Central memory CD8-positive, alpha-beta T cell (primary cell): ENCODE results near the gene MPZ.

Experiments used
- ATAC-seq: fragments of 150-1000 bp; cut with Tn5 transposase; replicated peaks from 2 replicates; pipeline ENCODE4 v1.10.0; 2022; ENCODE audit warnings: mild to moderate bottlenecking, moderate FRiP score, moderate number of reproducible peaks; ENCODE audit not compliant: poor library complexity, severe bottlenecking; ENCODE audit errors: extremely low read depth
- DNase-seq, 2 donors: peaks; one replicate each; pipeline ENCODE4 v3.0.0; 2021; ENCODE audit warnings: low spot score in 2 of 2
- H3K27ac Mint-ChIP-seq: one replicate; pipeline ENCODE4 v1.8.0; 2022; ENCODE audit warnings: low read depth, mild to moderate bottlenecking, moderate library complexity, mixed read lengths
- H3K27me3 Mint-ChIP-seq: one replicate; pipeline ENCODE4 v1.8.0; 2022; ENCODE audit warnings: mixed read lengths
- H3K36me3 Mint-ChIP-seq: one replicate; pipeline ENCODE4 v1.8.0; 2022; ENCODE audit warnings: mild to moderate bottlenecking, moderate library complexity, mixed read lengths; ENCODE audit not compliant: insufficient read depth
- H3K4me1 Mint-ChIP-seq: one replicate; pipeline ENCODE4 v1.8.0; 2022; ENCODE audit warnings: mixed read lengths
- H3K4me3 Mint-ChIP-seq: one replicate; pipeline ENCODE4 v1.8.0; 2022; ENCODE audit warnings: mild to moderate bottlenecking, moderate library complexity, mixed read lengths
- H3K9me3 Mint-ChIP-seq: one replicate; pipeline ENCODE4 v1.8.0; 2022; ENCODE audit warnings: mixed read lengths

MPZ gene

GRCh38 chr1:161287482-161288054 is 22.2 kb downstream of the MPZ start:
- Mint-ChIP-seq H3K36me3 (peaks cover 5% of the 10 kb centered on the region), H3K9me3 (no peaks in the 10 kb centered on the region), H3K4me1 (peaks cover 6% of the 10 kb centered on the region), H3K4me3 (no peak overlapping the region), H3K27ac (no peak overlapping the region), H3K27me3 (peaks cover 9% of the 10 kb centered on the region)
- ATAC-seq (no peak), DNase-seq (no peak)

- ATAC-seq (no peak), DNase-seq (no peak)
- no peak overlapping the region for H3K4me3 Mint-ChIP-seq
- H3K27me3 Mint-ChIP-seq = peaks cover 12% of the 10 kb centered on the region
- no peaks in the 10 kb centered on the region for H3K36me3 Mint-ChIP-seq
- no peak overlapping the region for H3K27ac Mint-ChIP-seq
- H3K9me3 Mint-ChIP-seq = no peaks in the 10 kb centered on the region
- no peaks in the 10 kb centered on the region for H3K4me1 Mint-ChIP-seq
Measured at GRCh38 chr1:161285521-161285920, 24.2 kb downstream of the MPZ start.

- no peak for DNase-seq
- H3K4me1 Mint-ChIP-seq = no peaks in the 10 kb centered on the region
- no peaks in the 10 kb centered on the region for H3K36me3 Mint-ChIP-seq
- no peak overlapping the region for H3K27ac Mint-ChIP-seq
- H3K4me3 Mint-ChIP-seq = no peak overlapping the region
- no peaks in the 10 kb centered on the region for H3K9me3 Mint-ChIP-seq
- H3K27me3 Mint-ChIP-seq = peaks cover 12% of the 10 kb centered on the region
- no peak for ATAC-seq
Measured at GRCh38 chr1:161285113-161285512, 24.7 kb downstream of the MPZ start.

GRCh38 chr1:161282991-161283390 is 26.8 kb downstream of the MPZ start:
- H3K4me1 Mint-ChIP-seq = no peaks in the 10 kb centered on the region
- no peaks in the 10 kb centered on the region for H3K9me3 Mint-ChIP-seq
- H3K27ac Mint-ChIP-seq = no peak overlapping the region
- H3K4me3 Mint-ChIP-seq = no peak overlapping the region
- ATAC-seq = no peak
- DNase-seq = no peak
- peaks cover 12% of the 10 kb centered on the region for H3K27me3 Mint-ChIP-seq
- H3K36me3 Mint-ChIP-seq = no peaks in the 10 kb centered on the region

GRCh38 chr1:161274874-161275273 is 34.9 kb downstream of the MPZ start:
- Mint-ChIP-seq H3K36me3 (peaks cover 1% of the 10 kb centered on the region), H3K27ac (no peak overlapping the region), H3K9me3 (no peaks in the 10 kb centered on the region), H3K4me1 (no peaks in the 10 kb centered on the region), H3K4me3 (no peak overlapping the region), H3K27me3 (peaks cover 37% of the 10 kb centered on the region)
- DNase-seq (no peak), ATAC-seq (no peak)

GRCh38 chr1:161273402-161273801 is 36.4 kb downstream of the MPZ start:
- no peak for DNase-seq

GRCh38 chr1:161267321-161267720 is 42.4 kb downstream of the MPZ start:
- H3K9me3 Mint-ChIP-seq = no peaks in the 10 kb centered on the region
- H3K27ac Mint-ChIP-seq = no peak overlapping the region
- peaks cover 46% of the 10 kb centered on the region for H3K27me3 Mint-ChIP-seq
- no peak overlapping the region for H3K4me3 Mint-ChIP-seq
- ATAC-seq (no peak), DNase-seq (no peak)
- H3K4me1 Mint-ChIP-seq = no peaks in the 10 kb centered on the region
- H3K36me3 Mint-ChIP-seq = peaks cover 1% of the 10 kb centered on the region

More at GRCh38 chr1:161273402-161273801, 36.4 kb downstream of the MPZ start:
- ATAC-seq = no peak
- Mint-ChIP-seq H3K27me3 (peaks cover 37% of the 10 kb centered on the region), H3K9me3 (no peaks in the 10 kb centered on the region), H3K4me1 (no peaks in the 10 kb centered on the region), H3K27ac (no peak overlapping the region), H3K36me3 (peaks cover 1% of the 10 kb centered on the region), H3K4me3 (no peak overlapping the region)

- DNase-seq (no peak), ATAC-seq (no peak)
- H3K27me3 Mint-ChIP-seq = peaks cover 46% of the 10 kb centered on the region
- no peaks in the 10 kb centered on the region for H3K4me1 Mint-ChIP-seq
- no peak overlapping the region for H3K27ac Mint-ChIP-seq
- H3K36me3 Mint-ChIP-seq = peaks cover 1% of the 10 kb centered on the region
- H3K9me3 Mint-ChIP-seq = no peaks in the 10 kb centered on the region
- H3K4me3 Mint-ChIP-seq = no peak overlapping the region
Measured at GRCh38 chr1:161266836-161267235, 42.9 kb downstream of the MPZ start.

- H3K4me3 Mint-ChIP-seq = no peak overlapping the region
- no peaks in the 10 kb centered on the region for H3K9me3 Mint-ChIP-seq
- peaks cover 47% of the 10 kb centered on the region for H3K27me3 Mint-ChIP-seq
- H3K4me1 Mint-ChIP-seq = no peaks in the 10 kb centered on the region
- ATAC-seq (no peak), DNase-seq (no peak)
- no peak overlapping the region for H3K27ac Mint-ChIP-seq
- H3K36me3 Mint-ChIP-seq = no peaks in the 10 kb centered on the region
Measured at GRCh38 chr1:161266202-161266601, 43.6 kb downstream of the MPZ start.

- no peak for DNase-seq
- H3K36me3 Mint-ChIP-seq = no peaks in the 10 kb centered on the region
- H3K4me3 Mint-ChIP-seq = no peak overlapping the region
- H3K4me1 Mint-ChIP-seq = peaks cover 4% of the 10 kb centered on the region
- no peaks in the 10 kb centered on the region for H3K9me3 Mint-ChIP-seq
- no peak for ATAC-seq
- no peak overlapping the region for H3K27ac Mint-ChIP-seq
- H3K27me3 Mint-ChIP-seq = peaks cover 56% of the 10 kb centered on the region
Measured at GRCh38 chr1:161265305-161265704, 44.5 kb downstream of the MPZ start.

- H3K4me3 Mint-ChIP-seq = no peak overlapping the region
- H3K9me3 Mint-ChIP-seq = peaks cover 16% of the 10 kb centered on the region
- no peak for ATAC-seq
- H3K36me3 Mint-ChIP-seq = no peaks in the 10 kb centered on the region
- peaks cover 82% of the 10 kb centered on the region for H3K27me3 Mint-ChIP-seq
- no peak overlapping the region for H3K27ac Mint-ChIP-seq
- H3K4me1 Mint-ChIP-seq = peaks cover 21% of the 10 kb centered on the region
- DNase-seq = no peak
Measured at GRCh38 chr1:161261261-161262235, 48.2 kb downstream of the MPZ start.

GRCh38 chr1:161260376-161261260 is 49.1 kb downstream of the MPZ start:
- peaks cover under 1% of the 10 kb centered on the region for H3K36me3 Mint-ChIP-seq
- H3K4me3 Mint-ChIP-seq = no peak overlapping the region
- peaks cover 75% of the 10 kb centered on the region for H3K27me3 Mint-ChIP-seq
- peaks cover 21% of the 10 kb centered on the region for H3K4me1 Mint-ChIP-seq
- no peak overlapping the region for H3K27ac Mint-ChIP-seq
- ATAC-seq = no peak
- peaks cover 16% of the 10 kb centered on the region for H3K9me3 Mint-ChIP-seq
- DNase-seq = no peak
